Measurements from ENCODE around the gene CORO2B.

The CORO2B gene

DNA sequence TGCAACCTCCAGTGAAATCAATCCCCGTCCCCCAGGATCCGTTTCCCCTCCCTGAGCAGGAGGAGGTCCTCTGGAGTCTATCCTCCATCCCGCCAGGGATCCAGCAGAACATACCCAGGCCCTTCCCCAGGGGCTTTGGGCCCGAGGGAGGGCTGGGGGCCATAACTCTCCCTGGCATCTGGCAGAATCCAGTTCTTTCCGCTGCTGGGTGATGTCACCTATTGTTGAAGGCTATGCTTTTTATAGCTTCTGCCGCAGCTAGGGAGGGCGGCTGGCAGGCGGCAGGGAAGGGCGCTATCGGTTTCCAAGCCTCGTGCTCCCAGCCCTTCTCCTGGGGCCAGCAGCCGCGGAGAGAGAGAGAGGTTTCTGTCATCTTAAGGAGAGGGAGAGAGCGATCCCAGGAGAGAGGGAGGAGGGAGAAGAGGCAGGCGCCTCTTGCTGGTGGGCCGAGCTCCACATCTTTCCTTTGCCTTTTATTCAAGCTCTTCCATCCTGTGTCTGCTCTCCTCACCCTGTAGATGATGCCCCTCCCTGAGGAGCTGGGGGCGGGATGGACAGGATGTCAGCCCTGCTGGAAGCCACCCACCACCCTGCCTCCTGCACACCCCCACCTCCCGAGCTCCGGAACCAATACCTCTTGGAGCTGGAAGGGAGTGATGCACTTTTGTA lies 121.8 kb downstream of the CORO2B start:
- no peak for DNase-seq (ENCODE audit: low read depth)

- no peak for DNase-seq (ENCODE audit: low read depth)
These were observed 123.1 kb downstream of the CORO2B start for GRCh38 chr15:68701886-68702285.

- no peak for DNase-seq (ENCODE audit: low read depth)
These were observed 125.8 kb downstream of the CORO2B start for GRCh38 chr15:68704496-68705021.

- DNase-seq (ENCODE audit: low read depth): no peak
These were observed 127.5 kb downstream of the CORO2B start for GRCh38 chr15:68706256-68706655.

DNA sequence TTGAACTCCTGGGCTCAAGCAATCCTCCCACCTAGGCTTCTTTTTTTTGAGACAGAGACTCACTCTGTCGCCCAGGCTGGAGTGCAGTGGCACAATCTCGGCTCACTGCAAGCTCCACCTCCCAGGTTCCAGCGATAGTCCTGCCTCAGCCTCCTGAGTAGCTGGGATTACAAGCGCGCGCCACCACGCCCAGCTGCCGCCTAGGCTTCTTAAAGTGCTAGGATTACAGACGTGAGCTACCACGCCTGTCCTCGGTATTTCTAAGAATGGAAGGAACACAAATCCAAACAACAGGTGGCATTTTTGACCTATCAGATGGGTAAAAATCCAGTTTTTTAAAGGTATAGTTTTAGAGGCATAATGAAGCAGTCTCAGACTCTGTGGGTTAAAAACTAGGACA lies 128.1 kb downstream of the CORO2B start:
- no peak for DNase-seq (ENCODE audit: low read depth)

DNA sequence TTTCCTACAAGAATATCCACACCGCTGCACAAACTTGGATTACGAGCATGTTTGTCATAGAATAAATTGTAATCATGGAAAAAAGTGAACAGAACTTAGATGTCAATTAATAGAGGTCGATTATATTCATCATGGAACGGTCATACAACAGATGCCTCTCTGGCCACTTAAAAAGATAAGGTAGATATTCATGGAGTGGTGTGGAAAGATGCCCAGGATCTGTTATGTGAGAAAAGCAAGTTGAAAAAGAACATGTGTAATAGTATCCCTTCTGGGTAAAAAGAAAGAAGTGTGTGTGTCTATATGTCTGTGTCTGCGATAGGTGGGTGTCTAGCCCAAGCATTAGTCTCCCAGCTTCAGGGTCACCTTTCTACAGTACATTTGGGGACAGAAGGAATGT lies 128.6 kb downstream of the CORO2B start:
- DNase-seq (ENCODE audit: low read depth): no peak

DNA sequence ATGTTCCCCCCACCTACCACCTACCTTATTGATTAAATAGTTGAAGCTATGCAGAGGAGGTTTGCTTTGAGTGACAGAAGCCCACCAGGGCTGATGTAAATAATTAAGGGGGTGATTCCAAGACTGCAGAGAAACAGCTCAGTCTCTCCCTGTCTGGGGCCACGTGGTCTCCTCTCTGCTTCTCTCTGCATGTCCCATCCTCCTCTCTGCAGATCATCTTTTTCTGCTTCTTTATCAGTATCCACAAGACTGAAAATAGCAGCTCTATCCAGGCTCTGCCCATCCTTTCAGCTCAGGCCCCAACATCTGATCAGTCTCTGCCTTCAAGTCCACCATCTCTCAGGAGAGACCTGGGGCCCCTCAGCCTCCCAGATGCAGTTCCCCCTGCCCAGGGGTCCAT lies 131.1 kb downstream of the CORO2B start:
- no peak for DNase-seq (ENCODE audit: low read depth)

GRCh38 chr15:68710536-68710935 lies 131.7 kb downstream of the CORO2B start:
- no peak for DNase-seq (ENCODE audit: low read depth)

GRCh38 chr15:68711406-68711805 lies 132.6 kb downstream of the CORO2B start:
- no peak for DNase-seq (ENCODE audit: low read depth)

GRCh38 chr15:68712886-68713285 lies 134.1 kb downstream of the CORO2B start:
- no peak for DNase-seq (ENCODE audit: low read depth)

- DNase-seq (ENCODE audit: low read depth): no peak
These were observed 135.1 kb downstream of the CORO2B start for GRCh38 chr15:68713874-68714273.

DNA sequence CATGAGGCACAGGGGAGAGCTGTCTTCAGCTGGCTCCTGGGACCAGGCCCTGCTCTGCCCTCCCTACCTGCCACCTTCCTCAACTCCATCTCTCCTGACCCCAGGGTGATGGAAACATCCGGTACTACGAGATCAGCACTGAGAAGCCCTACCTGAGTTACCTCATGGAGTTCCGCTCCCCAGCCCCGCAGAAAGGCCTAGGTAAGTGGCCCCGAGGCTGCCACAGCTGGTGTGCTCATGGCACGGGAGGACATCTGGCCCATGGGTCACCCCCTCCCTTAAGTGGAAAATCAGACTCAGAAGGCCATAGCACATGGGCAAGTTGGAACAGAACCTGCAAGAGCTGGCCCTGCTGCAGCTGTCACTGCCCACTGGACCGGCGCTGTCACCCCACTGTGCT lies 136.3 kb downstream of the CORO2B start:
- no peak for DNase-seq (ENCODE audit: low read depth)

GRCh38 chr15:68717951-68718350 lies 139.2 kb downstream of the CORO2B start:
- DNase-seq (ENCODE audit: low read depth): no peak

GRCh38 chr15:68718468-68718867 lies 139.7 kb downstream of the CORO2B start:
- DNase-seq (ENCODE audit: low read depth): no peak

GRCh38 chr15:68719051-68719450 lies 140.3 kb downstream of the CORO2B start:
- DNase-seq (ENCODE audit: low read depth): no peak

DNA sequence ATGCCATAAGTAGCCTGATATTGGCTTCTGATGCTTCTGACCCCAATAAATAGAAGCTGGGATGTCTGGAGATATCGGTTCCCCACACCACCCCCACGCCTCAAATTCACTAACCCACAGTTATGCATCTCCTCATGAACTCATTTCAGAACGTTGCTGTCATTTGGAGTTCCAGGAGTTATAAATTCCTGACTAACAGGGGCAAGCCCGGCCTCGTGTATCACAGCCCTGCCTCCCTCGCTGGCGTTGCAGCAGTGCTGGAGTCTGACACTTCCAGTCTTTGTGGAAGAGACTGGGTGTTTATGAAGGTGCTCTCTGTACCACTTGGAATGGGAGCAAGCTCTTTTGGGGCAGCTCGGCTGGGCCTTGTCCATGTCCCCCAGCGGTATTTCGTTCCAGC lies 140.9 kb downstream of the CORO2B start:
- no peak for DNase-seq (ENCODE audit: low read depth)

DNA sequence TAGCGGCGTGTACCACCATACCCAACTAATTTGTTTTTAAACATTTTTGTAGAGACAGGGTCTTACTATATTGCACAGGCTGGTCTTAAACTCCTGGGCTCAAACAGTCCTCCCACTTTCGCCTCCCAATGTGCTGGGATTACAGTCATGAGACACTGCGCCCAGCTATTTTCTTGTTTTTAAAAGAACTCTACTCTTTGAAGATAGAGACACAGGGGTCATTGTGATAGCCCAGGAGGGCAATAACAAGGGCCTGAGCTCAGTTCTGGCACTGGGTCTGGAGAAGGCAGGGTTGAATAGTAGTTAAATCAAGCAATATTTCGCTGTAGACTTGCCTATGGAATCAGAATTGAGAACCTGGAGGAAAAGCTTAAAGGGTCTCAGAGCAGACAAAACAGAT lies 143.1 kb downstream of the CORO2B start:
- no peak for DNase-seq (ENCODE audit: low read depth)

DNA sequence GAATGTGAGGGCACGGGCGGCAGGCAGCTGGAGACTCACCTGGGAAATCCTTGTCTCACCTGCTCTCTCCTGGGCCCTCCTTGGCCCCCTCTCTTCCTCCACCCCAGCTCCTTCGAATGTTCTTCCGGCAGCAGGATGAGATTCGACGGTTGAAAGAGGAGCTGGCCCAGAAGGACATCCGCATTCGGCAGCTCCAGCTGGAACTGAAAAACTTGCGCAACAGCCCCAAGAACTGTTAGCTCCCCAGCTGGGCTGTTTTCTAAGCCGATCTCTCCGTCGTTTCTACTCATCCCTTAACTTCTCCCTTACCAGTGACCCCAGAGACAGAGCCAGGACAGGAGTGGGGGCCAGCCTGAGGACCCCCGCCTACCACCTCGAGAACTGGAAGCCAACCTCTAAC lies 146.9 kb downstream of the CORO2B start:
- no peak for DNase-seq (ENCODE audit: low read depth)

- DNase-seq (ENCODE audit: low read depth): no peak
These were observed 147.5 kb downstream of the CORO2B start for GRCh38 chr15:68726246-68726645.

DNA sequence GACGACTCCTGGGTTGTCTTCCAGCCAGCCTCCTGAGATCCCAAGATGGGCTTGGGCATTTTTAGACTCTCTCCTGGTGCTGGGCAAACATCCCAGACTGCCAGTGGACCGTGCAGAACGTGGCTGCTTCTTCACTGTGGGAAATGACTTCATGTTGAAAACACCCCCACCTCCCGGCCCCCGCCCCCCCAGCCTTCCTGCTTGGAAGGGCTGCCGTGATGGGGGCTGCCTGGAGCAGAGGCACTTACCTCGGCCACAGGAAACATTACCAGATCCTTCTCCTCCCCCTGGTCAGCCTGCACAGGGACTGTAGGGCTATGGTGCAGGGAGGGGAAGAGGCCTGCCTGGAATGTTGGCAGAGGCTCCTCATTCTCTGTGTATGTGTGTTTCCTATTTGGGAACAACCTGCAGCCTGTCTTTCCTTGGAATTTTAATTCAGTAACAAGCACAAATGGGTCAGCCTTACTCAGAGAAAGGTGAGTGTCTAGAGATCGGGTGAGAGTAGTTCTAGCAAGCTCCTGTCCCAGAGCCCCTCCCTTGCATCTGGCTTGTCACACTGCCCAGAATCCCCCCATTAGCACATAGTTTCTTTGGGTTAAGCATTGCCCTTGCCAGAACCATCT lies 151.1 kb downstream of the CORO2B start:
- no peak for DNase-seq (ENCODE audit: low read depth)

DNA sequence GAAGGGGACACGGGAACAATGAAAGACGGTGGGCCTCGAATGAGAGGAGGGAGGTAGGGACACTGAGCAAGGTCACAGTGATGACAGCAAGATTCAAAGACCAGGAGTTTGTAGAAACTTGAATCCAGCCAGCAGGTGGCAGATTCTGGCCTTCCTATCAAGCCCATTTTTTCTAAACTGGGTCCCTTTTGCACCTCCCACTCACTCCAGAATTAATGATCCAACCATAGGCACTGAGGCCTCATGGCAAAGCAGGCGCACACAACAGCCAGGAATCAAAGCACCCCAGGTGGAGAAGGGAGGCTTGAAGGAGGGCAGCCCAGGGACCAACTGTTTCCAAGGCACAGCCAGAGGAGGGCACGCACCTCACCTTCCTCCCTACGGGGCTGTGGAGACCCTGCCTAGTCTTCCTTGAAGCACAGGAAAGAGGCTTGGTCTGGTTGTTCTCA lies 151.7 kb downstream of the CORO2B start:
- DNase-seq (ENCODE audit: low read depth): no peak

DNA sequence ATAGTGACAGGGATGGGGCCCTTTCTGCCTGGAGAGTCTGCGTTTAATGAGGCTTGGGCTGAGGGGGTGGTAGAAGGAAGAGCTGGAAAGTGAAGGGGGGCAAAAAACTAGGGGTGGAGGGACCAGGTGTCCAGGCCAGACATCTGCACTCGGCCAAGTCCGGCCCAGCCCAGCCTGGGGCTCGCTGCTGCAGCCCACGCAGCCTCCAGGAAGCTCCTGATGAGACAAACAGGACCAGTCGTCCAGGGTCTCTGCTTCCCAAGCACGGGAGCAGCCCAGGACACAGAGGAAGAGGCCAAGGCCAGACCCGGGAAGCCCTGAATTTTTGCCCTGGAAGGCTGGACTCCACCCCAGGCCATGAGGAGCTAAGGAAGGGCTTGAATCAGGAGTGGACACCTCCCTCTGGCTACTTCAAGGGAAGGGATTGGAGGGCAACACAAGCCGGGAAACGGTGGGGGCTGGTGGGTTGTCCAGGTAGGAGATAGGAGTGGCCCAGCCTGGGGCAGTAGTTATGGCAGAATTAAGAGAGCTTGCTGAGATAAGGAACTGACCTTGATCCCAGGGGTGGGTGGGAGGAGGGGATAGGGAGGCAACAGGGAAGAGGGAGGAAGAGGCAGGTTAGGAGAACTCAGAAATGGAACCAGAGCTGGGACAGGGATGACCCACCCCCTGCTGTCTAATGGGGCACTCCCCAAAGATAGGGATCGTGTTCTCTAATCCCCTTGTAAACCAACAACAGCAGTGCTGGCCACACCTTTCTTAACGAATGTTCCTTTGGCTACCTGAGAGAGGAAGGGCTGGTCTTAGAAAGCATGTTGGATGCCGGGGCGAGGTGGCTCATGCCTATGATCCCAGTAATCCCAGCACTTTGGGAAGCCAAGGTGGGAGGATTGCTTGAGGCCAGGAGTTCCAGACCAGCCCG lies 152.4 kb downstream of the CORO2B start:
- DNase-seq (ENCODE audit: low read depth): no peak

DNA sequence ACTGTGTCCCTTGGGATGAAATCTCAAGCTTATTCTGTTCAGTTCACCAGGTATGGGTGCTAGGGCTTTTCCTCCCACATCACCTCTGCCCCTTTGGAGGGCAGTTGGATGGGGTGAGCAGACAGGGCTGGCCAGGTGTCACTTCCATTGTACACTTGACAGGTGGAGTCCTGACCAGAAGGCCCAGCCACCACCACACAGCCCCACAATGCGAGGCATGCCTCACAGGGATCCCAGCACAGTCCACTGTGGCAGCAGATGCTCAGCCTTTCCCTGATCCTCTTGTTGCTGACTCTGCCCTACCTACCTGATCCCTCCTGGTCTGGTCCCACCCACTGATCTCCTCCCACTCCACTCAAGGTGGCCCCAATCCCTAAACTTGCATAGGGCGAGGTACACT lies 153.7 kb downstream of the CORO2B start:
- DNase-seq (ENCODE audit: low read depth): no peak
